Thyroid gland (tissue), 4 donors: ENCODE results near the gene ERMP1.

Experiments used
- CTCF ChIP-seq, 6 experiments: fragments of 200-600 bp in 3 of 6; fragments of 450-650 bp in 3 of 6; sonication (generic) in 3 of 6; IDR thresholded peaks; one replicate each; pipeline ENCODE4 v1.5.1; 2016 to 2019; ENCODE audit warnings: antibody characterized with exemption in 6 of 6, mild to moderate bottlenecking in 2 of 6, inconsistent platforms in 1 of 6, moderate library complexity in 1 of 6
- POLR2A ChIP-seq, 2 donors: fragments of 450-650 bp; IDR thresholded peaks; one replicate each; pipeline ENCODE4 v1.6.1; 2017; ENCODE audit warnings: antibody characterized with exemption in 2 of 2, mild to moderate bottlenecking in 2 of 2, moderate library complexity in 1 of 2

- TF ChIP-seq CTCF (IDR thresholded peaks at IDR 0.05) (no peak), POLR2A (IDR thresholded peaks at IDR 0.05) (no peak)
These were observed 7.7 kb downstream of the ERMP1 start for GRCh38 chr9:5825223-5825622.
